Stimulated activated CD8-positive, alpha-beta memory T cell treated with anti-CD3 and anti-CD28 coated beads, Interleukin-7, amount 100 ng/mL, for 24 hours (primary cell): ENCODE data around the gene RAD23B.
"Not testable (repeated sequence)": the region's sequence is repeated elsewhere in the genome, so short reads cannot be mapped to it uniquely, and the experiment has no call there.

ENCODE experiments used
- DNase-seq: peaks from one replicate; pipeline ENCODE4 v3.0.0-alpha.2; 2020; ENCODE audit warnings: low read depth

Gene RAD23B

DNA sequence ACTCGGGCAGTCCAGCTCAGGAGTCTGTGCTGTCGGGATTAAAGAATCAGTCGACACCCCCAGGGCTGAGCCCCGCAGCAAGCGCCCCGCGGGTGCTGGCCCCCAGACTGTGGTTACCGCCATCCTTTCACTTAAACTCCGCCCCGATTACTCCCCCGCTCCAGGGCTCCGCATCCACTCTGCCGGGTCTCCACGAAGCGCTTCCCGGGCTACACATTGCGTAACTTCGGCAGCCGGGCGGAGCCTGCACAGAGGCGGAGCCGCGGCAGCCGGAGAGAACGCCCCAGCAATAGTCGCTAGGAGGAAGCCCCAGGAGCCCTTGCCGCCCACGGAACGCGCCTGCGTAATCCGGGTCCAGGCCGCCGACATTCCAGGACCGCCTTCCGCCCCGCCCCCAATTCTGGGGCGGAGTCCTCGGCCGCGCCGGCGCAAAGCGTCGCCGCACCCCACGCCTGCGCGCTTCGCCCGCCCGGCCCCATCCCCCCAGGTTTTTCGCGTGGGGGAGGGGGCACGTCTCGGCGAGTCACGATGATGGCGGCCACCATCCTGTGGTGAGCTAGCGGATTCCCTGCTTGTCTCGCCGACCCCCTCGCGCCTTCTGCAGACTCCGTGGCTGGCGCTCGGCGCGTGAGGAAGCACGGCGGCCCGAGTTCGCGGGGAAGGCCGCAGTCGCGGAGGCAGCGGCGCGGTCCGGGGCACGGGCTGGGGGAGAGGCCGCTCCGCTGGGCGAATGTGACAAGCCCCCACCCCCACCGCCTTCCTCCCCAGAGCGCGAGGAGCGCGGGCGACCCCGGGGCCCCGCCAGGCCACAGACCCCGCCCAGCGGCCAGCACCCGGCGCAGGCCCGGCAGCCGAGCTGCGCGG lies at the start of gene RAD23B:
RAD23B (plus strand) TSS at position 521 of the 864 bp plus-strand sequence. CDS start 351 bp downstream, outside the sequence.
- DNase-seq: peak; percentile 95

DNA sequence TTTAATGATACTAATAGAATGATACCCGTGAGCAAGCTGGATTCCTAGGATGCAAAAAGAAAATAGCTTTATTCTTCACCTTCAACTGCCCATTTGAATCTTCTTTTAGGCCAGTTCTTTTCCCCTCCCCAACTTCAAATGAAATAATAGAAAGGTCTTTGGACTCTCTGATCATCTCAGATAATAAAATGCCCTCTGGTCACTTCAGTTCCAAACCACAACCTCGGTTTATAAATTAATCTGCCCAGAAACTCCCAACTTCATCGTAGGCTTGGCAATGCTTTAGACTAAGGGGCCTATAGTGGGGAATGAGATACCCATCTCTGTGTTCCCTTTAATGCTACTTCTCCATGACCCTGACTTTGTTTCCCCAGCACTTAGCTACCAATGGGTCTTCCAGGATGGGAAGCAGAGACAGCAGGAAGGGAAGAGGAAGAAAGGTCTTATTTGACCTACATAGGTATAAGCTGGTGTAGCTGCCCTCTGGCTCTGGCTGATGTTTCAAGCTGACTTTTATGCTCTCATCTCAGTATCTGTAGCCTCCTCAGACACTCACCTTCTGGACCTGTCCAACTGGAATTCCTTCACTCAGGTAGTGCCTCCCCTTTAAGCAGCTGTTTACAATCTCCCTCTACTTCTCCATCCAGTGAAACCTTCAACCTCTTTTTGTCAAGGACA lies 47.2 kb upstream of the RAD23B start:
- DNase-seq: no peak

DNA sequence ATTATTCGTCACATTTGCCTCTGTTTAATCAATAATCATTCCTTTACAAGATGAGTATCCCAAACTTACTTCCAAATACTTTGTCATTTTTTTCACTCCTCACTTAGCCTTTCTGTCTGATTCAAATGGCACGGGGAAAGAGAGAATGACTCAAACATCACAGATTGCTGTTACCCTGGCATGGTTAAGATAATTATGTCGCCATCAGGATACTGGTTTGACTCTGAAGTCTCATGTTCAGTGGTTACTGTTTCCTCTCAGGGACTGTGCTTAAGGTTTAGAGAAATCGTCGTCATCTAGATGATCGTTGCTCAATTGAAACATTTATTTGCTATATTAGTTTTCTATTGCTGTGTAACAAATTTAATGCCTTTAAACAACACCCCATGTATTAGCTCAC lies 45.2 kb upstream of the RAD23B start:
- DNase-seq: no peak

DNA sequence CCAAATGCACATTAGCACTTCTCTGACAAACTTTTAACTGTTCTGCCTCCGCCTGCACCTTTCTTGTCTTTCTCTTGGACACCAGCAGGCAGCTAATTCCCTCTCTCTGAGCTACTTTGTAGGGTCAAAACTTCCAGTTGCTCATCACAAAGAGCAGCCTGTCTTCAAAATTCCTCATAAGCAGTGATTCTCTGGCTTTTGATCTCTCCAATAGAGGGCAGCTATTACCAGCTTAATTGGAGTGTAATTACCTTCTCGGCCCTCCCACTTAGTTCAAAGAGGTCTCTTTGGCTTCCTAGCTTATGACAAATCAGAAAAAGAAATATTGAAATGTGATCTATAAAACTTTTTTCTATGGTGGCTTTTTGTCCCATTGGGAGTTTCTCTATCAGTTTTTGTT lies 43.6 kb upstream of the RAD23B start:
- no peak for DNase-seq

DNA sequence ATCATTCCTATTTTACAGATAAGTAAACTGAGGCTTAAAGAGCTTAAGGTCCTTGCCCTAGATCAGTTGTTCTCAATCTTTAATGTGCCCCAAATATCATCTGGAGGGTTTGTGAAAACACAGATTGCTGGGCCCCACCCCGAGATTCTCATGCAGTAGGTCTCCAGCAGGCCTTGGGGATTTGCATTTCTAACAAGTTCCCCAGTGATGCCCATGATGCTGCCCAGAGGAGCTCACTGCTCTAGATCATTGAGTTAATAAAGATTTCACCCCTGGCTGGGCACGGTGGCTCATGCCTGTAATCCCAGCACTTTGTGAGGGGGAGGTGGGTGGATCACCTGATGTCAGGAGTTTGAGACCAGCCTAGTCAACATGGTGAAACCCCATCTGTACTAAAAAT lies 42.8 kb upstream of the RAD23B start:
- DNase-seq: no peak

DNA sequence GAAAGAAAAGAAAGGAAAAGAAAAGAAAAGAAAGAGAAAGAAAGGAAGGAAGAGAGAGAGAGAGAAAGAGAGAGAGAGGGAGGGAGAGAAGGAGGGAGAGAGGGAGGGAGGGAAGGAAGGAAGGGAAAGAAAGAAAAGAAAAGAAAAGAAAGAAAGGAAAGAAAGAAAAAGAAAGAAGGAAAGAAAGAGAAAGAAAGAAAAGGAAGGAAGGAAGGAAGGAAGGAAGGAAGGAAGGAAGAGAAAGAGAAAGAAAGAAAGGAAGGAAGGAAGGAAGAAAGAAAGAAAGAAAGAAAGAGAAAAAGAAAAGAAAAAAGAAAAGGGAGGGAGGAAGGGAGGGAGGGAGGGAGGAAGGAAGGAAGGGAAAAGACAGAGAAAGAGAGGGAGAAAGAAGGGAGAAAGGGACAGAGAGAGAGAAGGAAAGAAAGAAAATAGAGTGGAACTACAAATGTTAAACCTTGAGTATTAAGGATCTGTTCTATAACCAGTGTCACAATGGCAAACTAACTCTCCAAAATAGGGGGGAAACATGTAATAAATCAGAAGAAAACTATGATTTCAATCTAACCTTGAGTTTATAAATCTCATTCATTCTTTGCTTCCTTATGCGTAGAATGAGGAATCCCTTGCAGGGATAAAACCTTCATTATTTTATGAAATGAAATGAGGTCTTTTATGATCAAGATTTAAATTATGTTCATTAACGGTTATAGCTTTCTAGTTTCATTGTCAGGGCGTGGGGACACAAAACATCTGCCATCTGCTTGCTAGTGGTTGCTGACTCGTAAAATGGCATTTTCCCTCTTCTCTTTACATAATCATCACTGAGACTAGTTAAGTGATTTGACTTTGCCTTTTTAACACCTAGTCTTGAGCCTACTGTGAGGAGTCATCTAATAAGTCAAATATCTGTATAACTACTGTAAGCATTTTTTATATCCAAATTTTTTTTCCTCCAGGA lies 40.7 kb upstream of the RAD23B start:
- DNase-seq: no peak

DNA sequence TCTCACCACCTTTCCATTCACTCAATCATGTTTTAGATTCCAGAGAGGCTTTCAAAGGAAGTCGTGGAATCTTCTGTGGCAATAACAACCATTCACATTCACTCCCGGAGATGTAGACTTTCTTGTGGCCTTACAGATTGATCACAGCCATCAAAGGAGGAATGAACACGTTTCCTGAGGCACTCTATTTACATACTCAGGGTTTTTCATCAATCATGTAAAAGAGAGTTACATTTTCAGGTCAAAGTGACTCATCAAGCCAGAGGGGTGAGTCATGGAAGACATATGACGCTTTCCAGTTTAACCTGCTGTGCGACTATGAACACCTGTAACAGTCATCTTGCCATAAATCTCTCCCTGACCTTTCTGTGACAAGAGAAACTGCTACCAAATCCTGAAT lies 39.3 kb upstream of the RAD23B start:
- no peak for DNase-seq

DNA sequence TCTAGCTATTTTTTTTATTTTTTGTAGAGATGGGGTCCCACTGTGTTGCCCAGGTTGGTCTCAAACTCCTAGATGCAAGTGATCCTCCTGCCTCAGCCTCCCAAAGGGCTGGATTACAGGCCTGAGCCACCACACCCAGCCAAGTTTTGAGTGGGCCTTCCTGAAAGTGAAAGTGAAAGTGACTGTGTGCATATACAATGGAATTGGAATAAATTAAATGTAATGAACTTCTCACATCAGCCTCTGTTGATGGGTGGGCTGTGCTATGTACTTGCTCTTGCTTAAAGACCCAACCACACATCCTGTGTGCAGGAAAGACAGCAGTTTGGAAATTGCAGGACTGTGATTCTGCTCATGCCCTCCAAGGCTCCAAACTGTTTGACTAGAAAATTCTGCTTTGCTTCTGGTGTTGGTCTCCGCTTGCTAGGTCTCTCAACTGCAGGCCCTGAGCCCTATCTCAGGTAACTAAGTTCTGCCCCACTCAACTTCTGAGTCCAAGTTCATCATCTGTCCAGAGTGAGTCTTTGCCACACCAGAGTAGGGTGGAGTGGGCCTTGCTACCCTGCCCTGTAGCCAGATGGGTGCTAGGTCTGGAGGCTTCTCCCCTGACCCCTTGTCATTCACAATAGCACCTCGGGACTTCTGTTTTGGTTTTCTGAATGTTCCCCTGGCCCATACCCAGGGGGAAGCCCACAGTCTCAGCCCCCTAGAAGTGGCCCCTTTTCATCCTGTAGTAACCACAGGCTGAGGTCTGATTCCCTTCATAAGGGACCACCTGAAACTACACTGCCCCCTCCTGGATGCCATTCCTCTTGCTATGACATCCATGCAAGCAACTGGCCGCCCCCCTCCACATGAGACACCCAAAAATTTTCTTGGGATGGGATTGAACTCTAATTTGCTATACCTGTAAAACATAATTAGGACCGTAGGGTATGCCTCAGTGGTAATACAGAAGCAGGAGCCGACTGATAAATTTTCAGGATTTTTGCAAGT lies 36.5 kb upstream of the RAD23B start:
- no peak for DNase-seq

DNA sequence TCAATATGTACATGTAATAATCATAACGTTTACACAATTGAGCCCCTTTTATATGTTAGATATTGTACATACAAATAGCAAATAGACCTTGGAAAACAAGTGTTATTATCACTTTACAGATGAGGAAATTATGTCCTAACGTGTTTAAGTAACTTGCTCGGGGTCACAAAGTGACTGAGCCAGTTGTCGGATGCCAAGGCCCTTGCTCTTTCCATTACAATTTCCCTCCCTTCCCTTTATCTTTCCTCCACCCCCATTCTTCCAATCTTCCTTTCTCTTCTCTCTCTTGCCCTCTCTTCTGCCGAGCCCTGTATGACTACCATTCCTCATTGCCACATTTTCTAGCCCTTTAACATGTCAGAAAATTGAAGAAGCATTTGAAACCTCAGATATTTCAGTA lies 34.4 kb upstream of the RAD23B start:
- no peak for DNase-seq

DNA sequence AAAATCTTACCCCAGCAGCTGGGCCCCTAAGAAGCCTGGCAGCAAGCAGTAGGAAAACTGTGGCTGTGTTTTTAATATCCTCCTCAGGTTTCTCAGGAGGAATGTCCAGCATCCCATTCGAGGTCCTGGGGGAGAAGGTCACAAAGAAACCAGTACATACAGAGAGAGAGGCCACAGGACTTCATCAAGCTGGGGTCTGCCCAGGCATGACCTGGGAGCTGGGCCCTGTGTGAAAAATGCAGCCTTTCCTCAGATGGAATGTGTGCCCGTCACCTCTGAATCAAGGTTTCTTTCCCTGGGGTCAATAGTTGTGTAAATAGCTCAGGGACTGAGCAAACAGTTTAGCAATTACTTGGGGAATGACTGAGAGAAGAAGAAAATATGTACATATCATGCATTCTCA lies 33.9 kb upstream of the RAD23B start:
- no peak for DNase-seq

DNA sequence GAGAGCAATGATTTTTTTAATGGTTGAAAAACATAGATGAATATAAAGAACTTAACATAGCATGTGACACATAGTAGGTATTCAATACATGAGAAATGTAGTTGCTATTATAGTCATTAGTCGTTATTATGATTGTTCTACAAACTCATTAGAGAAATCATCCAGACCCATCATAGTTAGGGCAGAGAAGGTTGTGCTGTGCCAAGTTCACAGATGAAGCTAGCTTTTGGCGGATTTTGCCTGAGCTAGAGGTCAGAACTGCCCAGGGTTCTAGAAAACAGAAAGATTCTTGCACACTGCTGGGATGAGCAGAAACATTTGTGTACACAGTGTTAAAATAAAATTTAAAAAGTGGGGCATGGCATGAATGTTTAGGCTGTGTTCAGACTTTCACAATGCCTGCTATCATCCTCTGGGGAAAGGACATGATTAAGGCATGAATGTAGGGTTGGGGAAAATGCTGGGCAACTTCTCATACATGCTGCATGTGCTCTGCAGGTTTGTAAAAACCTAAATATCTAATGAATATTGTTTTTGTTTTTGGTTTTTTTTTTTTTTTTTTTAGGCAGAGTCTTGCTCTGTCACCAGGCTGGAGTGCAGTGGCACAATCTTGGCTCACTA lies 33.3 kb upstream of the RAD23B start:
- DNase-seq: no peak

DNA sequence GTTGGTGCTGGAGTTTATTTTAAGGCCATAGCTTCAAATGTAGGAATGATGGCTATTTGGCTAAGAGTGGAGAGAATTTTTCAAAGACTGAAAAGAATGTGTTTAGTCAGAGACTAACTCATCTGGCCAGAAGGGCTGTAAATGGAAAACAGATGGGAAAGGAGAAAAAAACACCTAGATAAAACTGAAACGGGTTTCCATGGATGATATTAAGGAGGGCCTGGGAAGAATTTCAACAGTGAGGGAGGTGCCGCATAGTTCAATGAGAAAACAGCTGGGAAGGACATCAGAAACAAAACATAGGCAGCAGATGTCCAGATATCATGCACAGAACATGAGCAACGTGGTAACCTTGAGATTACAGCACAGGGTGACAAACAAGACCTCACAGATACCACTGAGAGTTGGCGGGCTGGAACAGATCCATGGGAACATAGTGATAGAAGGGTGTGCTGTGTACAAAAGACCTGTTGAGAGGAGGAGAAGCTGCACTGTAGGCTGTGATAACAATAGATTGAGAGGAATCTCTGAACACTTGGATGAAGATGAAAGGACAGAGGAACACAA lies 31.2 kb upstream of the RAD23B start:
- DNase-seq: no peak

DNA sequence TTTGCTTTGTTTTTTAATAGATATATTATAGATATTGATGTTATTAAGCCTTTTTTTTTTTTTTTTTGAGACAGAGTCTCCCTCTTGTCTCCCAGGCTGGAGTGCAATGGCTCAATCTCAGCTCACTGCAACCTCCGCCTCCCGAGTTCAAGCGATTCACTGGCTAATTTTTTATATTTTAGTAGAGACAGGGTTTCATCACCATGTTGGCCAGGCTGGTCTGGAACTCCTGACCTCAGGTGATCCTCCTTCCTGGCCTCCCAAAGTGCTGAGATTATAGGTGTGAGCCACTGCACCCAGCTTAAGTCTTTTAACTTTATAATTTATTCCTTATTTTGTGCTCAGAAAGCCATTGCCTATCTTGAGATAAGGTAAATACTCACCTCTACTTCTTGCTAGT lies 24.2 kb upstream of the RAD23B start:
- DNase-seq: no peak

DNA sequence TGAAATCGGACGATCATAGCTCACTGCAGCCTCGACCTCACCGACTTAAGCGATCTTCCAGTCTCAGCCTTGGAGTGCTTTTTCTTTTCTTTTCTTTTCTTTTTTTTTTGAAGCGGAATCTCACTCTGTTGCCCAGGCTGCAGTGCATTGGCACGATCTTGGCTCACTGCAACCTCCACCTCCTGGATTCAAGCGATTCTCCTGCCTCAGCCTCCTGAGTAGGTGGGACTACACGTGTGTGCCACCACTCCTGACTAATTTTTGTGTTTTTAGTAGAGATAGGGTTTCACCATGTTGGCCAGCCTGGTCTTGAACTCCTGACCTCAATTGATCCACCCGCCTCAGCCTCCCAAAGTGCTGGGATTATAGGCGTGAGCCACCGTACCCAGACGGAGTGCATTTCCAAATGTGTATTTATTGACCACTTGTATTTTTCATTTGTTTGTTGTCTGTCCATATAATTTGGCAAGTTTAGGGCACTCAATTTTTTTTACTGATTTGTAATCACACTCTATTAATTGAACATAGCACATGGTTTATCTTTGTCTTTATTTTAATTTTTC lies 23.2 kb upstream of the RAD23B start:
- DNase-seq: not testable (repeated sequence)

DNA sequence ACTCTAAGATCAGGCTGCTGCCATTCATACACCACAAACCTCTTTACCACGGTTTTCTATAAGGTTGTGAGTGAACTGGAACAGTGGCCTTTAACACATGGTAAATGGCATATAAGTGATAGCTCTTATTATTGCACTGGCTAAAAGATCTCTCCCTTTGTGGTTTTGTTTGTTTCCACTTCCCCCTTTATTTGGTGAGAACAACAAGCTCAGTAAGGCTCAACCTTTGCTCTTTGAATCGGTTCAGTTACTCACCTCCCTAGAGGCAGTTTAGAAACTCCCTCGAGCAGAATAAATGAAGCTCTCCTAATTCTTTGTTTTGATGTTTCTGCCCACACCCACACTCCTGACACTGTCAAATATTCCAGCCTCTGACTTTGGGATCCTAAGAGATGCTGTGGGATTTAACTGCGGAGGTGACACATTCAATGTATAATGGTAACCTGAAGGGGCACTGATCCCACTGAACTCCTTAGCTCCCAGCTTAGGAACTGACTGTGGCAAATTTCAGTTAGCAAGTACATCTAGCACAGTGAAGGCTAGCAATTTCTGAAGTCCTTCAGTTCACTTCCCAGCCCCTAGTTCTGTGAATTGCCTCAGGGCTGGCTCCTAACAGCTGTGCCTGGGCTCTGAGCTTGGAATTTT lies 22.5 kb upstream of the RAD23B start:
- no peak for DNase-seq

DNA sequence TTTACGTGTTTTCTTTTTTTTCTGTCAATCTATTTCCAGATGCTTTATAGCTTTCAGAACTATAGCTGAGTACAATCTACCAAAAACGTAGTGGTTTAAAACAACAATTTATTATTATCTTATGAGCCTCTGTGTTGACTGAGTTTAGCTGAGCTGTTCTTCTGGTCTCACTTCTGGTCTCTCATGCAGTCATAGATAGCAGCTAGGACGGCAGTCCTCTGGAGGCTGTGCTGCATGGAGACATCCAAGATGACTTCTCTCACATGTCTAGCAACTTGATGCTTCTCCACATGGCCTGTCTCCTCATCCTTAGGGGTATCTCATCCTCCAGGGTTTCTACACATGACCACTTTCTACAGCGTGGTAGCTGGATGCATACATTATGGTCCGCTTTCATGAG lies 22.0 kb upstream of the RAD23B start:
- DNase-seq: no peak

DNA sequence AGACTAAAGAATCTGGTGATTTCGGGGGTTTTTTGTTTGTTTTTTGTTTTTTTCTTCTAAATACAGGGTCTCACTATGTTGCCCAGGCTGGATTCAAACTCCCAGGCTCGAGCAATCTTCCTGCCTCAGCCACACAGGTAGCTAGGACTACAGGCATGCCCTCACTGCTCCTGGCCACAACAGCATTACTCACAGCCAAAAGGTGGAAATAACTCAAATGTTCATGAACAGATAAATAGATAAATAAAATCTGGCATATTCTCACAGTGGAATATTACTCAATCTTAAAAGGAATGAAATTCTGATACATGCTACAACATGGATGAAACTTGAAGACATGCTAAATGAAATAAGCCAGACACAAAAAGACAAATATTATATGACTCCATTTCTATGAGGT lies 19.8 kb upstream of the RAD23B start:
- no peak for DNase-seq

DNA sequence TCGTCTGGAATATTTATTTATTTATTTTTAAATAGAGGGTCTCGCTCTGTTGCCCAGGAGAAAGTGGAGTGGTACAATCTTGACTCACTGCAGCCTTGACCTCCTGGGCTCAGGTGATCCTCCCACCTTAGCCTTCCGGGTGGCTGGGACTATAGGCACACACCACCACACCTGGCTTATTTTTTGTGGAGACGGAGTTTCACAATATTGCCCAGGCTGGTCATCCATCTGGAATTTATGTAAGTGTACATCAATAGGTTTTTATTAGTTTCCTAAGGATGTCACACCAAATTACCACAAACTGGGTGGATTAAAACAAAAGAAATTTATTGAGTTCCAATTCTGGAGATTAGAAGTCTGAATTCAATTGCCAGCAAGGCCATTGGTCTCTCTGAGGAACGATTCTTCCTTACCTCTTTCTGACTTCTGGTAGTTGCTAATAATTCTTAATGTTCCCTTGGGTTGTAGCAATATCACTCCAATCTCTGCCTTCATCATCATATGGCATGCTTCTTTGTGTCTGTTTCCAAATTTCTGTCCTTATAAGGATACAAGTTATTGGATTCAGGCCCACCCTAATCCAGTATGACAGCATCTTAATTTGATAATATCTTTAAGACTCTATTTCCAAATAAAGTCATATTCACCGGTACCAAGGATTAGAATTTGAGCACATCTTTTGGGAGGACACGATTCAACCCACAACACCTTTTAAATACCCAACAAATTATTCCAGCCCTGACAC lies 16.3 kb upstream of the RAD23B start:
- no peak for DNase-seq

DNA sequence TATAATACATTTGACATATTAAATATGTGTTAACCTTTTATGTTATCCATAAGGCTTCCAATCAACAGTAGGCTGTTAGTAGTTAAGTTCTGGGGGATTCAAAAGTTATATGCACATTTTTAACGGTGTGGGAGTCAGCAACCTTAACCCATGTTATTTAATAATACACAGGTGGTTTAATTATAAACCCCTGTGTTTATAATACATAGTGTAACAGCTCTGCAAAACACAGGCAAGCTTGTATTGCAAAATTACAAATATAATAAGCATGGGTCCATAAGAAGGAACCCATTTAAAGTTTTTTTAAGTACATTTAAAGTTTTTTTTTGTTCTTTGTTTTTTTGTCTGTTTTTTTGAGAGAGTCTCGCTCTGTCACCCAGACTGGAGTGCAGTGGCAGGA lies 14.5 kb upstream of the RAD23B start:
- DNase-seq: no peak
